Measurements from ENCODE around the gene C19orf44.
"Not testable (repeated sequence)": the region's sequence is repeated elsewhere in the genome, so short reads cannot be mapped to it uniquely, and the experiment has no call there.

Gene C19orf44

GRCh38 chr19:16541526-16542044 is 45.4 kb downstream of the C19orf44 start:
- DNase-seq = no peak

GRCh38 chr19:16542045-16542909 is 46.1 kb downstream of the C19orf44 start, which contains the start of gene CHERP:
TSS of gene CHERP (minus strand) at chr19:16542437. CDS start at chr19:16542378, 59 bp downstream.
- DNase-seq = peak; percentile 95

GRCh38 chr19:16542910-16543472 is 46.8 kb downstream of the C19orf44 start:
- no peak for DNase-seq

- not testable (repeated sequence) for DNase-seq
Measured at GRCh38 chr19:16543734-16544133, 47.5 kb downstream of the C19orf44 start.

GRCh38 chr19:16544473-16545231 is 48.5 kb downstream of the C19orf44 start:
- DNase-seq = no peak

- DNase-seq = no peak
Measured at GRCh38 chr19:16548956-16549355, 52.8 kb downstream of the C19orf44 start.

GRCh38 chr19:16551902-16552301 is 55.7 kb downstream of the C19orf44 start:
- not testable (repeated sequence) for DNase-seq

- DNase-seq = no peak
Measured at GRCh38 chr19:16554776-16555175, 58.6 kb downstream of the C19orf44 start.

GRCh38 chr19:16559780-16560276 is 63.6 kb downstream of the C19orf44 start:
- no peak for DNase-seq

GRCh38 chr19:16561382-16561781 is 65.2 kb downstream of the C19orf44 start:
- DNase-seq = no peak

GRCh38 chr19:16562608-16563025 is 66.4 kb downstream of the C19orf44 start:
- DNase-seq = no peak

GRCh38 chr19:16564842-16565241 is 68.6 kb downstream of the C19orf44 start:
- no peak for DNase-seq

GRCh38 chr19:16566161-16566560 is 70.0 kb downstream of the C19orf44 start:
- peak; percentile 64 for DNase-seq

- no peak for DNase-seq
Measured at GRCh38 chr19:16566702-16567101, 70.5 kb downstream of the C19orf44 start.

GRCh38 chr19:16569609-16570320 is 73.6 kb downstream of the C19orf44 start:
- no peak for DNase-seq

Measured in activated CD4-positive, CD25-positive, alpha-beta regulatory T cell treated with anti-CD3 and anti-CD28 coated beads, Interleukin-2, amount 50 U/mL, for 72 hours (primary cell).